GM21825 (cell line): ENCODE measurements around the gene AKNA.

Experiments
- ATAC-seq: cut with Tn5 transposase; IDR thresholded peaks from one replicate; pipeline ENCODE4 v1.9.1; 2021; ENCODE audit warnings: mild to moderate bottlenecking, moderate library complexity; ENCODE audit not compliant: unreplicated experiment

AKNA gene

GRCh38 chr9:114397219-114397847 lies 9.6 kb upstream of the AKNA start:
- no peak for ATAC-seq

GRCh38 chr9:114396558-114397218 lies 8.9 kb upstream of the AKNA start:
- ATAC-seq, result no peak

GRCh38 chr9:114395768-114396167 lies 8.0 kb upstream of the AKNA start:
- no peak for ATAC-seq

GRCh38 chr9:114395334-114395617 lies 7.5 kb upstream of the AKNA start:
- ATAC-seq, result no peak

- ATAC-seq, result no peak
These were observed 6.9 kb upstream of the AKNA start for GRCh38 chr9:114394523-114395333.

GRCh38 chr9:114392749-114393112 lies 4.9 kb upstream of the AKNA start:
- ATAC-seq, result no peak

GRCh38 chr9:114390952-114391351 lies 3.2 kb upstream of the AKNA start:
- ATAC-seq, result no peak

GRCh38 chr9:114389612-114390368 lies 2.0 kb upstream of the AKNA start:
- no peak for ATAC-seq

- ATAC-seq, result no peak
These were observed 1.1 kb upstream of the AKNA start for GRCh38 chr9:114388764-114389375.

- ATAC-seq, result no peak
These were observed 538 bp upstream of the AKNA start for GRCh38 chr9:114388357-114388682.

GRCh38 chr9:114386886-114387679 lies 699 bp downstream of the AKNA start:
- ATAC-seq, result no peak

GRCh38 chr9:114386361-114386885 lies 1.4 kb downstream of the AKNA start:
- no peak for ATAC-seq

- ATAC-seq, result peak; percentile 74
These were observed 2.2 kb downstream of the AKNA start for GRCh38 chr9:114385397-114386181.

- no peak for ATAC-seq
These were observed 2.9 kb downstream of the AKNA start for GRCh38 chr9:114384836-114385396.

- no peak for ATAC-seq
These were observed 3.4 kb downstream of the AKNA start for GRCh38 chr9:114384341-114384740.

- no peak for ATAC-seq
These were observed 4.1 kb downstream of the AKNA start for GRCh38 chr9:114383521-114384231.

- no peak for ATAC-seq
These were observed 4.9 kb downstream of the AKNA start for GRCh38 chr9:114382699-114383520.

GRCh38 chr9:114378883-114379282 lies 8.9 kb downstream of the AKNA start:
- no peak for ATAC-seq
